Skeletal muscle tissue (tissue), 4 donors: ENCODE results near the gene SEC24B. TPM values are rescaled to one million over a fixed set of nuclear protein-coding genes. Genes with fewer than 3 reads are reported as not detected.
"Not testable (repeated sequence)": the region's sequence is repeated elsewhere in the genome, so short reads cannot be mapped to it uniquely, and the experiment has no call there.

ENCODE experiments used
- H3K27ac ChIP-seq: one replicate; pipeline ENCODE4 v1.7.0; 2013; ENCODE audit warnings: mild to moderate bottlenecking, low read depth, low read length, inconsistent platforms
- H3K27me3 ChIP-seq, 3 donors: one replicate each; pipeline ENCODE4 v1.7.0; 2013; ENCODE audit warnings: low read length in 3 of 3; ENCODE audit not compliant: control insufficient read depth in 3 of 3, insufficient read depth in 3 of 3
- H3K36me3 ChIP-seq, 3 donors: one replicate each; pipeline ENCODE4 v1.7.0; 2013; ENCODE audit warnings: low read length in 3 of 3; ENCODE audit not compliant: control insufficient read depth in 3 of 3, insufficient read depth in 3 of 3
- H3K4me1 ChIP-seq, 3 donors: one replicate each; pipeline ENCODE4 v1.7.0; 2013; ENCODE audit warnings: low read length in 3 of 3, mild to moderate bottlenecking in 3 of 3; ENCODE audit not compliant: control insufficient read depth in 3 of 3, insufficient read depth in 3 of 3
- H3K4me3 ChIP-seq, 3 donors: one replicate each; pipeline ENCODE4 v1.7.0; 2013; ENCODE audit warnings: low read length in 3 of 3
- H3K9ac ChIP-seq, 3 donors: one replicate each; pipeline ENCODE4 v1.7.0; 2013; ENCODE audit warnings: low read length in 3 of 3, mild to moderate bottlenecking in 3 of 3, moderate library complexity in 2 of 3, low read depth in 1 of 3
- H3K9me3 ChIP-seq, 3 donors: one replicate each; pipeline ENCODE4 v1.7.0; 2013; ENCODE audit warnings: low read length in 3 of 3; ENCODE audit not compliant: control insufficient read depth in 3 of 3
- total RNA-seq: library from RNA; depleted of rRNA; stranded (reverse); fragments of >200 nt; gene quantifications from one replicate; pipeline ENCODE4 v1.2.3, GENCODE V29; 2014
- donor health status: Osteomylitis.

The SEC24B gene
- total RNA-seq, 1 donor from 2014 or later: 15.7 TPM

DNA sequence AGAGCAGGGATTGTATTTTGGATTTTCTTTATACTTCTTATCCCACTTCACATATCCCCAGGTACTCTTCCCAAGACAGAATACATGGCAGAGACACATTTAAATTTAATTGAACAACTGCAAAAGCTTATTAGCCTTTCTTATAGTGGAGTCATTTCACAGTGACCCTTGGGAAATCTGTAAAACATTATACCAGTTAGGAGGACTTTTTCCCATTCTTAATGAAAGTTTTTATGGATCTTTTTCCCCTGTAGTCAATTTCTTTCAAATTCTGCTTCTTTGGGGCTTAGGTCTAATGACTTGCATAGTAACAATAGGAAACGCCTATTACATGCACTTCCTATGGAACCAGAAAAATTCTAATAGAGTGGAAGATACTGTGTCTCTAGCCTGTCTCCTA is 111.8 kb downstream of the SEC24B start:
- Histone ChIP-seq H3K9ac (no peak overlapping the region), H3K4me1 (no peaks in the 10 kb centered on the region), H3K9me3 (no peaks in the 10 kb centered on the region), H3K36me3 (peaks cover 0 to 19% (median 9%) of the 10 kb centered on the region in 3 donors), H3K27ac (no peak overlapping the region), H3K4me3 (no peak overlapping the region), H3K27me3 (no peaks in the 10 kb centered on the region)

- Histone ChIP-seq H3K36me3 (peaks cover 0 to 8% (median 7%) of the 10 kb centered on the region in 3 donors), H3K27ac (no peak overlapping the region), H3K27me3 (no peaks in the 10 kb centered on the region), H3K4me3 (no peak overlapping the region), H3K4me1 (no peaks in the 10 kb centered on the region), H3K9ac (no peak overlapping the region), H3K9me3 (no peaks in the 10 kb centered on the region)
These were observed 113.8 kb downstream of the SEC24B start for GRCh38 chr4:109547394-109547793.

DNA sequence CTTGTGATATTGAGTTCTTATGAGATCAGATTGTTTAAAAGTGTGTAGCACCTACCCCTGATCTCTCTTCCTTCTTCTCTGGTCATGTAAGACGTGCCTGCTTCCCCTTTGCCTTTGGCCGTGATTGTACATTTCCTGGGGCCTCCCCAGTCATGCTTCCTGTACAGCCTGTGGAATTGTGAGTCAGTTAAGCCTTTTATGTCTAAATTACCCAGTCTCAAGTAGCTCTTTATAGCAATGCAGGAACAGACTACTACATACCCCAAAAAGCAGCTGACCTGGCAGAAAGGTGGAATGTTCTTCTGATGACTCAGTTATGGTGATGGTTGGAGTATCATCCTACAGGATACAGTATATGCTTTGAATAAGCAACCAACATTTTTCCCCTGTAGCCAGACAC is 115.0 kb downstream of the SEC24B start:
- Histone ChIP-seq H3K4me1 (no peaks in the 10 kb centered on the region), H3K27me3 (no peaks in the 10 kb centered on the region), H3K4me3 (no peak overlapping the region), H3K9me3 (no peaks in the 10 kb centered on the region), H3K9ac (no peak overlapping the region), H3K27ac (peak overlapping the region; percentile 30), H3K36me3 (peaks cover 0 to 4% (median 0%) of the 10 kb centered on the region in 3 donors)

GRCh38 chr4:109552237-109552636 is 118.6 kb downstream of the SEC24B start:
- no peaks in the 10 kb centered on the region for H3K36me3 ChIP-seq
- H3K4me3 ChIP-seq: no peak overlapping the region
- no peaks in the 10 kb centered on the region for H3K27me3 ChIP-seq
- no peak overlapping the region for H3K9ac ChIP-seq
- H3K27ac ChIP-seq: no peak overlapping the region
- no peaks in the 10 kb centered on the region for H3K4me1 ChIP-seq
- no peaks in the 10 kb centered on the region for H3K9me3 ChIP-seq

DNA sequence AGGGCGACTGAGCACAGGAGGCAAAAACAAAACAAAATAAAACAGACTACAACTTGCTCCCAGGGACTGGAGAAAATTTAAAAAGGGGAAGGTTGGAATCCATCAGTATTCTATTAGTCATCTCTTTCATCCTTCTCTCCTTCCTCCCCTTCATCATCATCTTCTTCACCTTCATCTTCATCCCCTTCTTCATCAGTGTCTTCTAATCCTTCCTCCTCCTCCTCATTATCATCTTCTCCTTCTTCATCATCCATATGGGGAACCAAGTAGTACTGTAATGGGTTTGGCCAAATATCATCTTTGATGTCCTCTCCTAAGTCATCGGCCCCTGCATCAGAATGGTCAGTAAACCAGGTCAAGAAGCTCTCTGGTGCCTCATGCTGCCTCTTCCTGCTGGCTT is 119.5 kb downstream of the SEC24B start:
- no peak overlapping the region for H3K9ac ChIP-seq
- H3K4me3 ChIP-seq: no peak overlapping the region
- H3K27me3 ChIP-seq: no peaks in the 10 kb centered on the region
- no peaks in the 10 kb centered on the region for H3K36me3 ChIP-seq
- H3K4me1 ChIP-seq: no peaks in the 10 kb centered on the region
- H3K9me3 ChIP-seq: no peaks in the 10 kb centered on the region
- H3K27ac ChIP-seq: no peak overlapping the region

GRCh38 chr4:109554971-109555370 is 121.4 kb downstream of the SEC24B start:
- Histone ChIP-seq H3K36me3 (no peaks in the 10 kb centered on the region), H3K27ac (no peak overlapping the region)

GRCh38 chr4:109557433-109557832 is 123.8 kb downstream of the SEC24B start:
- Histone ChIP-seq H3K27ac (no peak overlapping the region), H3K4me3 (no peak overlapping the region), H3K9ac (no peak overlapping the region), H3K36me3 (no peaks in the 10 kb centered on the region), H3K4me1 (peaks cover 3 to 15% (median 11%) of the 10 kb centered on the region in 3 donors), H3K27me3 (peaks cover 0 to 11% (median 0%) of the 10 kb centered on the region in 3 donors), H3K9me3 (no peaks in the 10 kb centered on the region)

More at GRCh38 chr4:109554971-109555370, 121.4 kb downstream of the SEC24B start:
- H3K4me1 ChIP-seq: peaks cover 0 to 4% (median 2%) of the 10 kb centered on the region in 3 donors
- no peak overlapping the region for H3K4me3 ChIP-seq
- H3K27me3 ChIP-seq: no peaks in the 10 kb centered on the region
- H3K9me3 ChIP-seq: no peaks in the 10 kb centered on the region
- no peak overlapping the region for H3K9ac ChIP-seq

DNA sequence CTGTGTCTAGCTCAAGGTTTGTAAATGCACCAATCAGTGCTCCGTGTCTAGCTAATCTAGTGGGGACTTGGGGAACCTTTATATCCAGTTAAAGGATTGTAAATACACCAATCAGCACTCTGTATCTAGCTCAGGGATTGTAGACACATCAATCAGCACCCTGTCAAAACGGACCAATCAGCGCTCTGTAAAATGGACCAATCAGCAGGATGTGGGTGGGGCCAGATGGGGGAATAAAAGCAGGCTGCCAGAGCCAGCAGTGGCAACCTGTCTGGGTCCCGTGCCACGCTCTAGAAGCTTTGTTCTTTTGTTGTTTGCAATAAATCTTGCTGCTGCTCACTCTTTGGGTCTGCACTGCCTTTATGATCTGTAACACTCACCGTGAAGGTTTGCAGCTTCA is 124.5 kb downstream of the SEC24B start:
- Histone ChIP-seq H3K4me1 (peaks cover 3 to 15% (median 11%) of the 10 kb centered on the region in 3 donors), H3K27me3 (peaks cover 4 to 11% (median 5%) of the 10 kb centered on the region in 3 donors)
- not testable (repeated sequence) for H3K36me3 ChIP-seq, H3K9me3 ChIP-seq, H3K4me3 ChIP-seq, H3K9ac ChIP-seq, H3K27ac ChIP-seq

DNA sequence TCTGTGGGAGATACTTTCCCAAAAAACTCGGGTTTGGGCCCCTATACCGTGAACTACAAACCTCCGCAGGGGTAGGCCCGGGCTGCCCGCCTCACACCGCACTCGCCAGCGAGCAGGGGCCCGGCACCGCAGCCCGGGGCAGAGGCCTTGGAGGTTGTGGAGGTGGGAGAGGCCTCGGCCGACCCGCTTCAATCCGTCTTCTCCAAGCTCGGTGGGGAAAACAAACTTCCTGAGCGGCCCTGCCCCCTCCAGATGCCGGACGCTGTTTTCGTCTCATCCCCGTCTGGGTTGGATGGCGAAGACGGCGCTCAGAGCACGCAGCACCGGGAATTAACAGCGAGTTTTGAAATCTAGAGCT is 126.0 kb downstream of the SEC24B start:
- H3K9me3 ChIP-seq: no peaks in the 10 kb centered on the region
- peaks cover 4 to 11% (median 5%) of the 10 kb centered on the region in 3 donors for H3K27me3 ChIP-seq
- H3K36me3 ChIP-seq: no peaks in the 10 kb centered on the region
- peak overlapping the region; percentile 69 to 80 (median 78) for H3K4me3 ChIP-seq
- H3K4me1 ChIP-seq: peaks cover 3 to 15% (median 11%) of the 10 kb centered on the region in 3 donors
- H3K9ac ChIP-seq: peak overlapping the region; percentile 30 to 69 (median 66)
- H3K27ac ChIP-seq: peak overlapping the region; percentile 87

DNA sequence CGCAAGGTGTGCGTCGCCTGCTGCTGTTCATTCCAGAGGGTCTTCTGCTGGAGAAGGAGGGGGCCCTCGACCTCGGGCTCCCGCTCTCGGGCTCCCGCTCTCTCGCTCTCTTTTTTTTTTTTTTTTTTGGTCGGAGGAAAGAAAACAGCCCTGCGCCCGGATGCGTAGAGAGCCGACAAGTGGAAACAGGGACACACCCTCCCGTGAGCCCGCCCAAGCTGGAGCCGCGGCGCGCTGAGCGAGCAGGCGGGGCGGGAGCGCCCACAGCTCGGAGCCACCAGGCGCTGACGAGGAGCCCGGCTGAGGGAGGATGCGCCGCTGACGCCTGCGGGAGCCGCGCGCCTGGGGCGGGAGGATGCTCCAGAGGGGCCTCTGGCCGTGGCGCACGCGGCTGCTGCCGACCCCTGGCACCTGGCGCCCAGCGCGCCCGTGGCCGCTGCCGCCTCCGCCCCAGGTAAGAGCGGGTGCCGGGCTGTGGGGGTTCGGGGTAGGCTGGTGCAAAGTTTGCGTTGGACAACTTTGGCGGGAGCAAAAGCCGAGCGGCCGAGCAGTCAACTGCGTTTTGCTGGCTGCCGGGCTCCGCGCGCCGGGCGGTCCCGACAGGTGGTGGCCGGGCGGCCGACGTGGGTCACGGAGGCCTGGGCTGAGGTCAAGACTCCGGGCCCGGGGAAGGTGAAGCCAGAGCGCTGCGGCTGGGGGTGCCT is 126.5 kb downstream of the SEC24B start, which contains the start of gene MCUB:
Gene MCUB (plus strand): TSS at position 264 of the 704 bp plus-strand sequence. CDS start 92 bp downstream, at position 356.
- Histone ChIP-seq H3K27me3 (peaks cover 4 to 11% (median 5%) of the 10 kb centered on the region in 3 donors), H3K9ac (peak within 1 kb of the TSS; percentile 69 to 80 (median 77)), H3K27ac (peak within 1 kb of the TSS; percentile 87), H3K36me3 (no peaks in the 10 kb centered on the region), H3K4me1 (peaks cover 3 to 15% (median 11%) of the 10 kb centered on the region in 3 donors), H3K4me3 (peak within 1 kb of the TSS; percentile 69 to 80 (median 78)), H3K9me3 (no peaks in the 10 kb centered on the region)
